ENCODE measurements around the gene AGO1.

GRCh38 chr1:35902671-35903070 lies 19.7 kb downstream of the AGO1 start:
- TF ChIP-seq CTCF (IDR thresholded peaks at IDR 0.05): no peak
- TF ChIP-seq POLR2A (IDR thresholded peaks at IDR 0.05): no peak
